ENCODE data around the gene GAPVD1.

GAPVD1 gene

GRCh38 chr9:125415583-125416460, 154.2 kb downstream of the GAPVD1 start:
- H3K27me3 ChIP-seq (ENCODE audit: control insufficient read depth, insufficient read depth, low read length) = peaks cover 4% of the 10 kb centered on the region
- H3K9me3 ChIP-seq (ENCODE audit: control insufficient read depth, low read length) = no peaks in the 10 kb centered on the region
- no peaks in the 10 kb centered on the region for H3K36me3 ChIP-seq (ENCODE audit: control insufficient read depth, insufficient read depth, low read length)

DNA sequence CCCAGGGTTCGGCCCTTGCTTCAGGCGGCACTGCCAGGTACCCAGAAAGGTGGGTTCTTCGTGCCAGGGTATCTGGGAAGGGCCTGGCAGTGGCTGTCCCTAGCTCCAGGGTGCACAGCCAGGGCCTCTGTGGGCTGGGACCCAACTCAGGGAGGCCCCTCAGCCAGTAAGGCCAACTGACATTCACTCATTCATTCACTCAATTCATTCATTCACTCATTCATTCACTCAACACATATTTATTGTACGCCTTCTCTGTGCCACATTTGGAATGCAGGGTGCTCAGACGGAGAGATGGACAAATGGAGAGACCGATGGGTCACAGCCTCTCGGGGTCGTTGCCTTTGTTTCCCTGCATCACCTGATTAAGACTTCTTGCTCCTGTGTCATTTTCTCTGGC, 154.9 kb downstream of the GAPVD1 start:
- Histone ChIP-seq H3K9me3 (ENCODE audit: control insufficient read depth, low read length) (no peaks in the 10 kb centered on the region), H3K36me3 (ENCODE audit: control insufficient read depth, insufficient read depth, low read length) (no peaks in the 10 kb centered on the region), H3K4me3 (ENCODE audit: low read length) (no peak overlapping the region), H3K27me3 (ENCODE audit: control insufficient read depth, insufficient read depth, low read length) (no peaks in the 10 kb centered on the region), H3K9ac (ENCODE audit: low read length) (no peak overlapping the region), H3K4me1 (ENCODE audit: control insufficient read depth, insufficient read depth, low read length) (no peaks in the 10 kb centered on the region)

More at GRCh38 chr9:125415583-125416460, 154.2 kb downstream of the GAPVD1 start:
- H3K4me1 ChIP-seq (ENCODE audit: control insufficient read depth, insufficient read depth, low read length) = no peaks in the 10 kb centered on the region
- no peak overlapping the region for H3K9ac ChIP-seq (ENCODE audit: low read length)
- no peak overlapping the region for H3K4me3 ChIP-seq (ENCODE audit: low read length)

Data from mucosa of stomach (tissue), 1 donor.